ENCODE measurements around the gene BRCA1.
"Not testable (repeated sequence)": the region's sequence is repeated elsewhere in the genome, so short reads cannot be mapped to it uniquely, and the experiment has no call there.

Gene BRCA1

DNA sequence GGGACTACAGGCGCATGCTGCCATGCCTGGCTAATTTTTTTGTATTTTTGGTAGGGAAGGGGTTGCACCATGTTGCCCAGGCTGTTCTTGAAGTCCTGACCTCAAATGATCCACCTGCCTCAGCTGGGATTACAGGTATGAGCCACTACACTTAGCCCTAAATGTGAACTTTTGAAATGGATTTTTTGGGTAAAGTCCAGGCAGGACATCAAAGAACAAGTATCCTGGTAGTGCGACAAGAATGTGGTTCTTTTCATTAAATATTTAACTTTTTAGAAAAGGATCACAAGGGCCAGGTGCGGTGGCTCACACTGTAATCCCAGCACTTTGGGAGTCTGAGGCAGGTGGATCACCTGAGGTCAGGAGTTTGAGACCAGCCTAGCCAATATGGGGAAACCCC, 30.5 kb upstream of the BRCA1 start:
- in situ Hi-C loops (cut with MboI; ENCODE audit: low sequenced_read_pairs, unreplicated experiment): no loop called here
- TF ChIP-seq, protein P1, sequence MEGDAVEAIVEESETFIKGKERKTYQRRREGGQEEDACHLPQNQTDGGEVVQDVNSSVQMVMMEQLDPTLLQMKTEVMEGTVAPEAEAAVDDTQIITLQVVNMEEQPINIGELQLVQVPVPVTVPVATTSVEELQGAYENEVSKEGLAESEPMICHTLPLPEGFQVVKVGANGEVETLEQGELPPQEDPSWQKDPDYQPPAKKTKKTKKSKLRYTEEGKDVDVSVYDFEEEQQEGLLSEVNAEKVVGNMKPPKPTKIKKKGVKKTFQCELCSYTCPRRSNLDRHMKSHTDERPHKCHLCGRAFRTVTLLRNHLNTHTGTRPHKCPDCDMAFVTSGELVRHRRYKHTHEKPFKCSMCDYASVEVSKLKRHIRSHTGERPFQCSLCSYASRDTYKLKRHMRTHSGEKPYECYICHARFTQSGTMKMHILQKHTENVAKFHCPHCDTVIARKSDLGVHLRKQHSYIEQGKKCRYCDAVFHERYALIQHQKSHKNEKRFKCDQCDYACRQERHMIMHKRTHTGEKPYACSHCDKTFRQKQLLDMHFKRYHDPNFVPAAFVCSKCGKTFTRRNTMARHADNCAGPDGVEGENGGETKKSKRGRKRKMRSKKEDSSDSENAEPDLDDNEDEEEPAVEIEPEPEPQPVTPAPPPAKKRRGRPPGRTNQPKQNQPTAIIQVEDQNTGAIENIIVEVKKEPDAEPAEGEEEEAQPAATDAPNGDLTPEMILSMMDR (IDR thresholded peaks at IDR 0.05; ENCODE audit: borderline replicate concordance, control extremely low read depth, extremely low read depth, insufficient read depth, missing control alignments): no peak
- no peak for DNase-seq (ENCODE audit: low spot score)

DNA sequence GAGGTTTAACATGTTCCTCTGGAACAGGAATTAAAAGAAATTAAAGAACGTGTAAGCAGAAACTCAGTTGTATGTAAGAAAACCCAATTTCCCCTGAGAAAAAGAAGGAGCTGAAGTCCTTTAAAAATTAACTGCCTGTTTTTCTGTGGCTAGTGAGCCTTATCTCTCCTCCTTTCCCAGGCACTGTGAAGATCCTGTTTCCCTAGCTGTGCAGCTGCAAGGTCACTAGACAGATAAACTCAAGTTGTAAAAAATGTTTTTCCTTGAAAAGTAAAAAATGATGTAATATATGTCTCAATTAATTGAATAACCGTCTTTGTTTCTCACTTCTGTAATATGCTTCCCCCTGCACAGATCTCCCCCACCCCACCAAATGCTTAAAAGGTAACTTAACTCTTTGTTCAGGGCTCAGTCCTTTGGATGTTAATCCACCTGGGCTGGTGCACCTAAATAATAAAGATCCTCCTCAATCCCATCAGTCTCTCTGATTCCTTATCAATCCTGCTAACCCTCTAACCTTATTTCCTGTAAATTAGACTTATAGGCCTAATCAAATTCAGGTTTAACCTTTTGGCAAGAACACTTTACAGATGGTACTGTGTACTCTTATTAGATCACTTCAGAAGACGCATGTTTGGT, 28.2 kb upstream of the BRCA1 start:
- DNase-seq (ENCODE audit: low spot score); in situ Hi-C loops (cut with MboI; ENCODE audit: low sequenced_read_pairs, unreplicated experiment): not testable (repeated sequence)

DNA sequence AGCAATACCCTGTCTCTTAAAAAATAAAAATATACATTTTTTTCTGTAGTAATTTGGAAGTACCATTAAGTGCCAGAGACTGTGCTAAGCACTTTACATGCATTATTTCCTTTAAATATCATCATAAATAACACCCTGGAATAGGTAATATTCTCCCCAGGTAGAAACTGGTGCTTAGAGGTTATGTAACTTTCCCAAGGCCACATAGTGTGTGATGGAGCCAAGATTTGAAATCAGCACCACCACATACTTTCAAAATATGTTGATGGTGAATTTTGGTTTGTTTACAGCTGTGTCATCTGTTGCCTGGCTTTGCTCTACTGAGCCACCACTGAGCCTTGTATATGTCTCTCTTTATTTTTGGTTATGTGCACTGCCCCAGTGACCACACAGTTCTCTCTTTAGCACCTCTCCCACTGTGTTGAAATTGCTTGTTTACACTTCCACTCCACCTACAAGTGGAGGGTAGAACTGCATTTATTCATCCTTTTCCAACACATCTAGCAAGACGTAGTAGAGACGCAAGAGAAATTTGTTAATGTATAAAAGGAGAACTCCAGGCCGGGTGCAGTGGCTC, 26.8 kb upstream of the BRCA1 start:
- DNase-seq (ENCODE audit: low spot score): no peak
- in situ Hi-C loops (cut with MboI; ENCODE audit: low sequenced_read_pairs, unreplicated experiment): no loop called here
- TF ChIP-seq, protein P1 (IDR thresholded peaks at IDR 0.05; ENCODE audit: borderline replicate concordance, control extremely low read depth, extremely low read depth, insufficient read depth, missing control alignments): no peak

DNA sequence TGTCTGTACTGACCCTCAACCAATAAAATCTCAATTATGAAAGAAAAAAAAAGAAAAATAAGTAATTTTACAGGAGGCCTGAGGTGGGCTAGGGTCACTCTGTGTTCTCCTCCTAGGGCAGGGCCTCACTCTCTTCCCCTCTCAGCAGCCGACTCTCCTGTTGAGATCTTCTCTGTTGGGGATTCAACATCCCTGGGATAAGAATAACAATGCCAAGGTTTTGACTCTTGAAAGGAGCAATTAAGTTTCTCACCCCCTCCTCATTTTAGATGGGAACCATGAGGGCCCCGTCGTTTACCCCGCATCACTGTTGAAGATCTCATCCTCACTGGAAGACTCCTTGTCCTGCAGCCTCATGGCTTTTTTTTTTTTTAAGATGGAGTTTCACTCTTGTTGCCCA, 21.5 kb upstream of the BRCA1 start:
- TF ChIP-seq, protein P1 (IDR thresholded peaks at IDR 0.05; ENCODE audit: borderline replicate concordance, control extremely low read depth, extremely low read depth, insufficient read depth, missing control alignments): no peak
- in situ Hi-C loops (cut with MboI; ENCODE audit: low sequenced_read_pairs, unreplicated experiment): no loop called here

DNA sequence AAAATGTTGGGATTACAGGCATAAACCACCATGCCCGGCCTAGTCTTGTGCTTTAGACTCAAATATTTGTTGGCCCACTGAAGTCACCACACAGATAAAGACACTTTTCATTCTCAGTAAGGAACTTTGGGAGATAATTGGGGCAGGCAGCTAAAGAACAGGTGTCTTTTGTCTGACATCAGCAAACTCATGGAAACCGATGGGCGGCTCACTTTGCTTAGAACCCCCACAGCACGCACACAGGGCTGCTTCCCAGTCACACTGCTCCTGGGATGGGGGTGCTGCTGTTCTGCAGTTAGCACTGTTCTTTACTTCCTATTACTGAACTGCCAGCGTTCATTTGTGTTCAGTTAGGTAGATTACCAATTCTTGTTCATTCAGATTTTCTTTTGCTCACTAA, 18.0 kb upstream of the BRCA1 start:
- TF ChIP-seq, protein P1 (IDR thresholded peaks at IDR 0.05; ENCODE audit: borderline replicate concordance, control extremely low read depth, extremely low read depth, insufficient read depth, missing control alignments): no peak
- DNase-seq (ENCODE audit: low spot score): no peak
- in situ Hi-C loops (cut with MboI; ENCODE audit: low sequenced_read_pairs, unreplicated experiment): no loop called here

More for the DNA sequence above, 21.5 kb upstream of the BRCA1 start:
- DNase-seq (ENCODE audit: low spot score): no peak

DNA sequence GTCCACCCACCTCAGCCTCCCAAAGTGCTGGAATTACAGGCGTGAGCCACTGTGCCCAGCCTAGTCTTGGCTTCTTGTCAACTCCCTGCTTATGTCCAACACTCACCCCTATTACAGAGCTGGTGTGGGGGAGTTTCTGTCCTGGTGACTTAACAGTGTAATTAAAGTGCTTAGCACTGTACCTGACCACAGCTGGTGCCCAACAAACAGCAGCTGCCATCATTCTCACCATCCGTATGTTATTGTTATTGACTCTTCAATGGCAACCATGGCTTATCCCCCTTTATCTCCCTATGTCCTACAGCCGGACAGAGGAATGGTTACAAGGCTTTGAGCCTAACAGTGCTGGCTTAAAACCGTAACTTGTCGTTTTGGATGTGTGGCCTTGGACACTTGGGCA, 17.0 kb upstream of the BRCA1 start:
- in situ Hi-C loops (cut with MboI; ENCODE audit: low sequenced_read_pairs, unreplicated experiment): no loop called here
- no peak for DNase-seq (ENCODE audit: low spot score)
- TF ChIP-seq, protein P1 (IDR thresholded peaks at IDR 0.05; ENCODE audit: borderline replicate concordance, control extremely low read depth, extremely low read depth, insufficient read depth, missing control alignments): no peak
